GM18502 (cell line): ENCODE results near the gene LTBP1.
"Not testable (repeated sequence)": the region's sequence is repeated elsewhere in the genome, so short reads cannot be mapped to it uniquely, and the experiment has no call there.

Source experiments
- ATAC-seq: cut with Tn5 transposase; IDR thresholded peaks from one replicate; pipeline ENCODE4 v1.9.1; 2021; ENCODE audit warnings: mild to moderate bottlenecking; ENCODE audit not compliant: unreplicated experiment, poor library complexity

LTBP1 gene

DNA sequence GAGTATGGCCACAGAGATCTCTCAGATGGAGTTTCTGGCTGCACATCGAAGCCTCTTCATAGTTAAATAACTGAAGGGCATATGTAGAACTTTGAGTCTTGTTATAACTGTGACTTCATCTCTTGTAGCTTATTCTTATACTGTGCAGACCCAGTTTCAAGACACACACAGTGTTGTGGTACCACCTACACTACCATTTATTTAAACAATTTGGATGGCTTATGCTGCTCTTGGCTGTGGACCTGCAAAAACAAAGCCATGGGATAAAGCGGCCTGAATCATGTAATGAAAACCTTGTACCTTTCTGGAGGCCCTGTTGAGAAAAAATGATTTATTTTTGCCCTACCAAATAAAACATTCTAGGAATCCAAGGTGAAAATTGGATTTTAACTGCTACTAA, 266.9 kb downstream of the LTBP1 start:
- ATAC-seq, result no peak

DNA sequence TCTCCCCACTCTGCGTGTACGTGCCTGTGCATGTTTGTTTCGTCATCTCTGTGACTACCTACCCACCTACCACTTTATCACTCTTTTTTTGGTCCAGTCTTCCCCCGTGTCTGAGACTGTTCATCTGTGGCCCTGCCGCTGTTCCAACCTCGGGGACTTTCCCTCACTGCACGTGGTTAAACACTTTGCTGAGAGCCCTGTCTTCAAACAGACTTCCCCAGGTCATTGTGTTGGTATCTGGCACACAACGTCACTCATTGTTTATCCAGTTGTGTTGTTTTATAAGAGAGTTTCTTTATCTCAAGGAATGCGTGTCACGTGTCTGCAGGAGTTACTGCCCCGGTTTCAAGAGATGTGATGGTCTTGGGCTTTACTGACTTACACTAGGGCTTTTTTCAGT, 267.7 kb downstream of the LTBP1 start:
- ATAC-seq, result no peak

DNA sequence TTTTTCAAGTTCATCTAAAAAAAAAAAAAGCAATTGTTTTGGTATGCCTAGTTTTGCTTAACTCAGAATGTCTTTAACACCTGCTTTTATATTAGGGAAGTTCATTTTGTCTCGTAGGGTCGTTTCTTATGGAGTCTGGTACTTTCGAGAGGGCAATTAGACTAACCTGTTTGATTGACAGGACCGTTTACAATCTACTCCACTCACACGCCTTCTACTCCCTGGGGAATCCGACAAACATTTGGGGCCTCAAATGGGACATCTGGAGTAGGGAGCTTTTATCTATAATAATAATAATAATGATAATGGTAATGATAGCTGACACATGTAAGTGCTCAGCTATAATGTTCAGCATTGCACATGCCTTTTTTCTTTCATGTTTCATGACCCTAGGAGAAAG, 268.1 kb downstream of the LTBP1 start:
- no peak for ATAC-seq

DNA sequence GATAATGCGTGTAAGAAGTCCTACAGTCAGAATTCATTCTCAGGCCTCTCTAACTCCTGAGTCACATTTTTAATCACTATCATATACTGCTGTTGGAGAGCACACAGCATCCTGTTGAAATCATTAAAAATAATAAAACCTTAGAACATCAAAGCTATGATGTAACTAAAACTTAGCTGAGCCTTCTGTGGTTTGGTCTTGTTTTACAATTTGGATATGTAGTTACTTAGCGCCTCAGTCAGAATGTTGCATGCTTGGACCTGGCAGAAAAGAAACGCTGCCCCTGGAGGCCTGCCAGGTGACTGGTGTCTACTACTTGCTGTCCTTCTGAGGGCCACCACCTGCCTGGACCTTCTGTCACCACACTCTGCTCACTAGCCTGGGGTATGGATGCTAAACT, 268.5 kb downstream of the LTBP1 start:
- no peak for ATAC-seq

DNA sequence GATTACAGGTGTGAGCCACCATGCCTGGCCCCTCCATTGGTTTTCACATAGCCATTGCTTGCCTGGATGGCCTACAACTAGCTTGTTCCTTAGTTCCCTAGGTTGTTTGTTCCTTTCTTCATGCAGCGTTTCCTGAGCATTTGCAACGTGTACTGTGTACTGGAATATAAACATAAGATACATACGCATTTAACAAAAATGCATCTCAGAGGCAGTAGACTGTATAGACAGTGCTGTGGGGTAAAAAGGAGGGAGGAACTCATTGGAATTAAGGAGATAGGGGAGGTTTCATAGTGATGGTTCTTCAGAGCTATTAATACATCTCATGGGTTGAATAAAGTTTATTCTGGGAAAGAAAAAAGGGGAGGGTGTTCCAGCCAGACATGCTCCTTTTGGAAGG, 269.2 kb downstream of the LTBP1 start:
- no peak for ATAC-seq

DNA sequence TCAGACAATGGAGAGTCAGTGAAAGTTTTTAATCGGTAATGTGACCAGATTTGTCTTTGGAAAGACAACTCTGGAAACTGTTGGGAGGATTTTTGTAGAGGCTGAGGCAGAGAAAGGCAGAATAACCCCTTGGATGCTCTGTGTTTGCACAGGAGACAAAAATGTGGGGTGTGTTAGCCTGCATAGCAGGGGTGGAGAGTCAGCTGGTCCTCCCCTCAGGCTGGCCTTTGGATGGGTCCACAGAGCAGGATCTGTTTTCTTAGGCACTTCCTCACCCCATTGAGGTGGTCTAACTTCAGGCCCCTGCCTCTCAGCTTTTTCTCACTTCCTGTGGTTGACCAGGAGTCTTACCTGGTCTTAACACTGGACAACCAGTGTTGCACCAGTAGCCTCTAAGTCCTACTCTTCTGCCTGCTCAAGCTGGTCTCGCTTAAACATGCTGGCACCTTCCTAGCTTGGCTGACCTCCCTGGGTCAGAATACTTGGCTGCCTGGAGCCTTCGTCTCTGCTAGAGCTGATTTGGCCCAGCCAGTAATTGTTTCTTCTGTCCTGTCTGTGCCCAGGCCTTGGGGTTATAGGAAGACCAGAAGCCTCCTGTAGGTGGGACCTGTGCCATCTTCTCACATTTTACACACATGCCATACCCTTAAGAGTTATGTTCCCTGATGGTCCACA, 269.9 kb downstream of the LTBP1 start:
- ATAC-seq, result no peak

DNA sequence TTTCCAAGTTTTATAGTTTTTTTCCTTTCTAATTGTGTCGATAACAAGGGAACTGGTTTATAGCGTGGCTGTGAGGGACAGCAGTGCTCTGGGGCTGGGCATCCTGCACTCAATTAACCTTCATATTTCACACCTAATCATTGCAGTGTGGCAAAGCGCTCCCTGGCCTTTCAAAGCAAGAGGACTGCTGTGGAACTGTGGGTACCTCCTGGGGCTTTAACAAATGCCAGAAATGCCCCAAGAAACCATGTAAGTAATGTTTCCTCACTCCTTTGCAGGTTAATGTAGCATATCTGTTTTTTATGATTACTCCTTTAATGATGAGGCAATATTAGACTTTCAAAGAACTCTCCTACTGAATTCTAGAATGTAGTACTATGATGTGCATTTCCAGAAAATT, 270.7 kb downstream of the LTBP1 start:
- no peak for ATAC-seq

DNA sequence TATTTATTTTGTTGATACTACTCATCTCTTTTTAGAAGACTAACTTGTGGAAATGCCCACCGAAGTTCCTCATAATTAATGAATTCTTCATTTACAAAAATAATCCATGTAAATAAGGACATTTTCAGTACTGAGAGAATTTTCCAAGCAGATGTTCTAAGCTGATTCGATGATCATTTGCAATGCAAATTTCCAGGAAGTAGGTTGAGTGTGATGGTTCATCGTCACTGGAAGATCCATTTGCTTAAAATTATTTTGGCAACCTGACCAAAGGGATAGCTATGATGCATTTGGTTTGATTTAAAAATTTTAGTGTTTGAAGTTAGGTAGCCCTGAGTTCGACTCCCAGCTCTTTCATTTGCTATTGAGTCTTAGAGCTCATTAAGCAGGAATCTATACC, 272.4 kb downstream of the LTBP1 start:
- no peak for ATAC-seq

DNA sequence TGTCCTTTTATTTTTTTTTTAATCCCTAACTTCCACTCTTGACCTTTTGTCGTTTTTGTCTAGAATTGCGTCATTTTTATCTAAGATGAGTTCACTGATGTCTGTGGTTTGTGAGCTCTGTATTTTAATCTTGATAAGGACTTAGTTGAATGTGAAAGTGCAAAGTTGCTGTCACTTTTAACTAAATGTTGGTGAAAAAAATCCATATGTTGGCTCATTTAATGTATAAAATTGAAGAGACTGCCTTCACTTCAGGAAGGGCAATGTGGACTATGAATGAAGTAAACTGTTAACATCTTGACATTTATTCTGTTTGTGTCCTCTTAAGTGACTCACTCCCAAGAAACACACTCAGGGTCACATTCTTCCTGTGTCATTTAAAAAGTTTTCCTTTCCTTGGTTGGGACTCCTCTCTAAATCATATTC, 273.1 kb downstream of the LTBP1 start:
- no peak for ATAC-seq

DNA sequence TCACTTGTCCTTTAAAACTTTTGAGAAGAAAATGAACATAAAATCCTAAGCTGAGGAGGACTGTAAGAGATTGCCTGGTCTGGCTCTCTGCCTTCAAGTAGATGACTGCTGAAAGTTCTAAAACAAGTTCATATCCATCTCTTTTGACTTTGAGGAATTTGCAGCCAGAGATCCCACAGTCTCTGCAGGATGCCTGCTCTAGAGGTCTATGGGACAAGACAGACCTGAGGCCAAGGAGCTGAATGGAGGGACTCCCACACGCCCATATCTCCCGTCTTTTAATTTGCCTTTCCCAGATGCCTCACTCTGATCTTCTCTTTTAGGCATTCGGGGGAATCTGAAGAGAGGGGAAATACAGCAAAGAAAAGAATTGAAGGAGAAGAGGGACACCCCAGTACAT, 273.8 kb downstream of the LTBP1 start:
- ATAC-seq, result no peak

DNA sequence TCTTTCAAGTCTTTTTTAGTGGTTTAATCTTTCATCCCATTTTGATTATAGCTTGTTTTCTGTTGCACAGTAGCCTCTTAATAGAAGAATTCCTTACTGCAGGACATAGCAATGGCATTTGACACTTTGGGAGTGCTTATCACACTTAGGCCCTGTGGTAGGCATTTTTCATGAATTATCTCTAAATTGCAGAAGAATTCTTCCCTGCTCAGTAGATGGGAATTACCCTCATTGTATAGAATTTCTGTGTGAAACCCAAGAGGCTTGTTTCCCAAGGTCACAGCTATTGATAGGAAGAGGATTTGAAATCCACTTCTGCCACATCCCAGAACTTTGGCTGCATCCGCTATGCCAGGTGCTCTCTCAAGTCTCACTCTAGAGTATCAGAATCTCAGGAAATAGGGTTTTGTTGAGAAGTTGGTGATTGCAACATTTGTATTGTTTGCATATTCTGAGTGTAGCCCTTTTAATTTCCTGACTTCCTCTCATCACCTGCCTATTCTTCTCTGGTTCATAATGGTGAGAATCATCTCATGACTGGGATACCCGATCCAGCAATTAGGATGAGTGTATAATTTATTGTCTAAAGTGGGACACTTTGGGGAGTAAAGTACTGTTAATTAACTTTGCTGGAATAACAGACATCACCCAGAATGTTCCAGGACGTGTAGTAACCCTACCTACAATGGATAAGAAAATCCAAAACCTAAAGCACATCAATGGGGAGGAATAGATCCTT, 274.5 kb downstream of the LTBP1 start:
- no peak for ATAC-seq

DNA sequence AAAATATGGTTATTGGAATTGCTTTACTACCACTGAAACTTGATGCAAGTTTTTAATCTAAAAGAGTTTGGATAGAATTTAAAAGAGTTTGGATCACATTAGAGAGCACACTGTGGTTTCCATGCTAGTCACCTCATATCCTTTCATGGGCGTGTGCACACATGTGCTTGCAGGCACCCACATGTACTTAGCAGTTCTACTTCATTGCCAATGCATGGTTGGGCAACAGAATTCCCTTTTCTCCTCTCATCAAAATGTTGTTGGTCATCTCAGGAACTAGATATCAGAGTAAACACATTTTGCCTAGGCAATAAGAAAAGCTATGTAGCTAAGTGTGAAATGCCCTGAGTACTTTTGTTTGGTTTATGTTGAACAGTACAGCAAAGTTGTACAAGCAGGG, 275.6 kb downstream of the LTBP1 start:
- ATAC-seq, result no peak

DNA sequence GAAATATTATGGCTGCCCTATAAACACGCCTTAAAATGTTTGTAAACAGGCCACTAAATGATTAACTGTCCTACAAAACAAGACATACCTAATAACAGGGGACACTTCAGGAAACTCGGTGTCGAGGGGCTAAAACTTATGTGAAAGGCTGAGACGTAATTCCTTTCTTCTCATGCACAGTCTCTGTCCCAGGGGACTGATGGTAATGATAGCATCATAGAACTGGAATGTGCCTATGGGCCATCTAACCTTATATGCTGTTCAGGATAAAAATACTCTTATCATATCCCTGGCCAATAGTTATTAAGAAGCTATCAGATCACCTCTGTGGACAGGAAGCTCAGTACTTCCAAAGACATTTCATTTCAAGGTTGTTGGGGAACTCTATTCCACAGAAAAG, 277.1 kb downstream of the LTBP1 start:
- ATAC-seq, result no peak

DNA sequence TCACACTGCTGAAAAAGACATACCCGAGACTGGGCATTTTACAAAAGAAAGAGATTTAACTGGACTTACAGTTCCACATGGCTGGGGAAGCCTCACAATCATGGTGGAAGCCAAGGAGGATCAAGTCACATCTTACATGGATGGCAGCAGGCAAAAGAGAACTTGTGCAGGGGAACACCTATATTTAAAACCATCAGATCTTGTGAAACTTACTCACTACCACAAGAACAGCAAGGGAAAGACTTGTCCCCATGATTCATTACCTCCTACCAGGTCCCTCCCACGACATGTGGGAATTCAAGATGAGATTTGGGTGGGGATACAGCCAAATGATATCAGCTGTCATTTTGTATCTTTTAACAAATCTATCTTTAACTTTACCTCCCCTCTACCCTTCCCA, 278.6 kb downstream of the LTBP1 start:
- no peak for ATAC-seq

DNA sequence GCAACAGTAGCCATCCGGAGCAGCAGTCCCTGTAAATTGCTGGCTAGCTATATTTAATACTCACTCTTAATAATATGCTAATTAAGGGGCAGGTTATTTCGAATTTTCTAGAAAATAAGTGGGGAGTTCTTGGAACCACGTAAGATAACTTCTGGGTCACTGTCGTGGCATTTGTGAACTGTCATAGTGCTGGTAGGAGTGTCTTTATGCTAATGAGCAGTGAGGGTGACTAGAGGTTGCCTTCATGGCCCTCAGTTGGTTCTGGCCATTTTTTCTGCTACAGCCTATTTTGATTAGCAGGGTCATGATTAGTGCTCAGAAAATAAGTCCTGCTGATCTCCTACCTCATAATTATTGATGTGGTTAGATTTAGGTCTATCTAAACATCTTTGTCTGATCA, 279.8 kb downstream of the LTBP1 start:
- ATAC-seq, result no peak

DNA sequence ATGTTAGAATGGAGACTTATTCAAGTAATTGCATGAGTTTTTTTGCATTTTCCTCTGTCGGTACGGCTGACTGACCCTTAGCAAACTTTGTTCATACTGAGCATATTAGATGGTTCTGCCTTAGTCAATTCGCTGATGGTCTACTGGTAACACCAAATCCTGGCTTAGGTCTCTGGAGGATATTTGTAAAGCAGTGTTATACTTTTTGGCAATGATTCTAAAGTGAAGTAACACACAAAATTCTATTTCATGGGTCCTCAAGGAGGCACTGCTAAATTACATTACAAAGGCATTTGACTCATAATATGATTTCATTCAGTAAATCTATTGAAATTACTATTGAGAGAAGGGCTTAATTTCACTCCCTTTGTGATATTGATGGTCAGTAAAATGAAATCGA, 282.9 kb downstream of the LTBP1 start:
- ATAC-seq, result no peak

DNA sequence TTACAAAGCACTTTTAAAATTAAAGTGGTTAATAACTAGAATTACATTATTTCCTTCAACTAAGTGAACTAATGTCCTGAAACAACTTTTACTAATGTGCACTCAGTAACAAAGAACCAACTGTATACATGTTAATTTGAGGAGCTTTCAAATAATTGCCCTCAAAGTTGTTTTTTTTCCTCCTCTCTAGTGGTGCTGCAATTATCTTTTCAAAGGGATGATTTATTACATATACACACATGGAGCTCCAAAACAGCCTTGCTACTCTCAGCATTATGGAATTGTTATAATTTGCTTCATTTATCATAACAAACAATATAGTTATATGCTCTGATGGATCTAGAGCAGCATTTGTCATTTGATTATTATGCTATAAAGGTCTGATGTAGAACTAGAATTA, 283.4 kb downstream of the LTBP1 start:
- ATAC-seq, result no peak

DNA sequence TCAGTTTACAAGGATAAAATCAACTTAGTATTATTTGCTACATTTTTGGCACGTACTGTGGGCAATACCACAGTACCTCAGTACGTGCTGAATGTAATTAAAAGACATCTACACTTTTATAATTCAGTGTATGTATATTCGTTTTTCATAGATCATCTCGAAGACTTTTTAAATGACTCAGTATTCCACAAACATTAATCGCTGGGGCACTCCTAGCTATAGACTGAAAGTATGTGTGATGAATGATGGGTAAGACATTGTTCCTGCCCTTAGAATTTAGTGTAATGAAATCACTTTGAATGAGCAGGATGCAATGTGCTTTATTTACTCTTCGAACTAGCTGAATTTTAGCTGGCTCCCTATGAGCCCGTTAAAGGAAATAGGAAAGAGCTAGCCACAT, 284.1 kb downstream of the LTBP1 start:
- no peak for ATAC-seq

DNA sequence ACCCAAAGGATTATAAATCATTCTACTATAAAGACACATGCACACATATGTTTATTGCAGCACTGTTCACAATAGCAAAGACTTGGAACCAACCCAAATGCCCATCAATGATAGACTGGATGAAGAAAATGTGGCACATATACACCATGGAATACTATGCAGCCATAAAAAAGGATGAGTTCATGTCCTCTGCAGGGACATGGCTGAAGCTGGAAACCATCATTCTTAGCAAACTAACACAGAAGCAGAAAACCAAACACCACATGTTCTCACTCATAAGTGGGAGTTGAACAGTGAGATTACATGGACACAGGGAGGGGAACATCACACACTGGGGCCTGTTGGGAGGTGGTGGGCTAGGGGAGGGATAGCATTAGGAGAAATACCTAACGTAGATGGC, 288.8 kb downstream of the LTBP1 start:
- not testable (repeated sequence) for ATAC-seq

DNA sequence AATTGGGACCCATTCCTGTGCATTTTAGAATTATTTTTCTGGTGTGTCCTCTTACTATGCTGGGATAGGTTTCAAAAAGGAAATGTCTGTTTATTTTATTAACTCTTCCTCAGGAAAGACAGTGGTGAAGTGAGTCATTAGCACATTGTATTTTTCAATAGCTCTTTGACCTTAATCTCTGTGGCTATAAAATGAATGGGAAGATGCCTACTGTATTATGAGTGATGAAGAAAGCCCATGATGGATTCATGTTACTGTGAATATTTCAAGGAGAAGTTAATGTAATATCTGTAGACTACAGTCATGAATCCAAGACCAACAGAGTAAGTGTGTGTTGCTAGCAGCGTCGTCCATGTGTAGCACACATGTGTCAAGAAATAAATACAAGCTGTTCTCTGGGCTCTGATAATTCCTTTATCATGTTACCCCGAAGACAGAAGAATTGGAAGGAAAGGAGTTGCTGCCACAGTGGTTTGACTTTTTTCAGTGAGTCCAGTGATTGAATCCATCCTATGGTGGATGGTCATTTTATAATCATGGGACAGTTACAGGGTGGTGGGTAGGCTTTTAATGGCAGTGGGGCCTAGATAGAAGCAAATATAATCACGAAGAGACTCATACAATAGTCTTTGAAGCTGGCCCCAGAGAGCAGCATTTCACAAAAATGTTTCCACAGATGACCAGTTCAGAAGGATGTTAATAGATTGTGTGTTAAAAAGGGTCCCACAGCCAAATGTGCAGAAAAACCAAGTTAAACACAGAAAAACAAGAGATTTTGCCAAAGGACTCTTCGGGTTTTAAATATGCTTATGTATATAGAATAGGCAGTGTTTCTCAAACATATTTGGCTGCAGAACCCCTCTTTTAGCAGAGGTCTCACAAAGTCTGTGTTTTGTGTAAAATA, 290.0 kb downstream of the LTBP1 start:
- no peak for ATAC-seq

DNA sequence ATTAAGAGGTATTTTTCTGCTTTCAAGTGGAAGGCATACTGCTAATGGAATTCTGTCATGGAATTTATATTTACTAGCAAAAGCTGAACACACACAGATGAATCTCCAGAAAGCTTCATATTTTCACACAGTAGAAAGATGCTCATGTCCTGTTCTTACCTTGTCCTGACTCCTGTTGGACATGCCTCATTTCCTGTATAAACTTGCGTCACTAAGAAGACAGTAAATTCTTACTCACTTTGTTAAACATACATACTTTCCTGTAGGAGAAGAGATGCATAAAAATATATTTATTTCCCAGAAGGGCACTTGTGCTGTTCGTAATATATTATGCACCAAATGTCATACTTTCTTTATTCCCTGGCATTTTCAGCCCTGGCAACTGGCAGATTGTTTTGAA, 291.4 kb downstream of the LTBP1 start:
- ATAC-seq, result no peak
